Lower lobe of right lung (tissue), 2 donors: ENCODE data around the gene ZNF814. TPM values are rescaled to one million over a fixed set of nuclear protein-coding genes. Genes with fewer than 3 reads are reported as not detected.
"Not testable (repeated sequence)": the region's sequence is repeated elsewhere in the genome, so short reads cannot be mapped to it uniquely, and the experiment has no call there.

Source experiments
- ATAC-seq, 2 donors: fragments of 200-7000 bp; cut with Tn5 transposase; one replicate each; pipeline ENCODE4 v1.9.1; 2020 to 2022; ENCODE audit warnings: mild to moderate bottlenecking in 2 of 2, moderate library complexity in 2 of 2
- DNase-seq: peaks from one replicate; pipeline ENCODE4 v3.0.0-alpha.2; 2020
- H3K27ac ChIP-seq: fragments of 200-600 bp; one replicate; pipeline ENCODE4 v1.8.0; 2022
- H3K27me3 ChIP-seq: fragments of 200-600 bp; one replicate; pipeline ENCODE4 v1.8.0; 2022; ENCODE audit warnings: low read depth
- H3K36me3 ChIP-seq: fragments of 200-600 bp; one replicate; pipeline ENCODE4 v1.8.0; 2022; ENCODE audit warnings: mild to moderate bottlenecking
- H3K4me1 ChIP-seq: fragments of 200-600 bp; one replicate; pipeline ENCODE4 v1.8.0; 2022
- H3K4me3 ChIP-seq: fragments of 200-600 bp; one replicate; pipeline ENCODE4 v1.8.0; 2022; ENCODE audit warnings: mild to moderate bottlenecking
- H3K9me3 ChIP-seq: fragments of 200-600 bp; one replicate; pipeline ENCODE4 v1.8.0; 2022
- CTCF ChIP-seq: fragments of 200-600 bp; IDR thresholded peaks from one replicate; pipeline ENCODE4 v1.8.0; 2022; ENCODE audit warnings: antibody characterized with exemption, mild to moderate bottlenecking
- intact Hi-C: fragments of 100-400 bp; cut with DNase I; formaldehyde crosslinking; loops from one replicate; pipeline ENCODE4 v1.11.0; 2022
- total RNA-seq: library from RNA; stranded (reverse); fragmentation: NEBNext Ultra II Directional; extraction: Animal tissue kit (Norgen Biotek cat#: 25700); gene quantifications from one replicate; pipeline ENCODE4 v1.2.1, GENCODE V29; 2021
- donor health status: DM: no; HTN: yes; CAD: no; lungs with severe emphysema.

ZNF814 gene
- total RNA-seq, 1 donor from 2014 or later: 13.5 TPM

- intact Hi-C loops: no loop called here
- TF ChIP-seq CTCF: no peak
- H3K27me3 ChIP-seq: no peaks in the 10 kb centered on the region
- DNase-seq: no peak
- H3K9me3 ChIP-seq: peaks cover 27% of the 10 kb centered on the region
- ATAC-seq: no peak
- H3K36me3 ChIP-seq: no peaks in the 10 kb centered on the region
- H3K4me3 ChIP-seq: peak overlapping the region; percentile 67
- peaks cover 4% of the 10 kb centered on the region for H3K4me1 ChIP-seq
- H3K27ac ChIP-seq: peak overlapping the region; percentile 63
Observed at GRCh38 chr19:57888107-57888559, 704 bp downstream of the ZNF814 start.

GRCh38 chr19:57887195-57887941, 1.5 kb downstream of the ZNF814 start:
- DNase-seq: no peak
- no peak for TF ChIP-seq CTCF
- H3K4me1 ChIP-seq: peaks cover 4% of the 10 kb centered on the region
- H3K27ac ChIP-seq: no peak overlapping the region
- intact Hi-C loops: no loop called here
- no peaks in the 10 kb centered on the region for H3K36me3 ChIP-seq
- peak overlapping the region; percentile 67 for H3K4me3 ChIP-seq
- H3K27me3 ChIP-seq: no peaks in the 10 kb centered on the region
- no peak for ATAC-seq
- peaks cover 31% of the 10 kb centered on the region for H3K9me3 ChIP-seq

- Histone ChIP-seq H3K4me1 (peaks cover 4% of the 10 kb centered on the region), H3K4me3 (no peak overlapping the region), H3K27me3 (no peaks in the 10 kb centered on the region), H3K27ac (no peak overlapping the region), H3K36me3 (no peaks in the 10 kb centered on the region), H3K9me3 (peaks cover 31% of the 10 kb centered on the region)
- DNase-seq (no peak), ATAC-seq (no peak)
- intact Hi-C loops: no loop called here
- no peak for TF ChIP-seq CTCF
Observed at GRCh38 chr19:57886046-57886445, 2.8 kb downstream of the ZNF814 start.

GRCh38 chr19:57873883-57874799, 14.7 kb downstream of the ZNF814 start:
- H3K27ac ChIP-seq, H3K4me3 ChIP-seq, DNase-seq, H3K27me3 ChIP-seq, H3K4me1 ChIP-seq, ATAC-seq, H3K36me3 ChIP-seq, intact Hi-C loops: not testable (repeated sequence)
- H3K9me3 ChIP-seq: peaks cover 86% of the 10 kb centered on the region

- DNase-seq (no peak), ATAC-seq (no peak)
- no peak for TF ChIP-seq CTCF
- H3K36me3 ChIP-seq: peaks cover 14% of the 10 kb centered on the region
- peaks cover 89% of the 10 kb centered on the region for H3K9me3 ChIP-seq
- intact Hi-C loops: no loop called here
- H3K4me3 ChIP-seq: no peak overlapping the region
- no peak overlapping the region for H3K27ac ChIP-seq
- no peaks in the 10 kb centered on the region for H3K4me1 ChIP-seq
- H3K27me3 ChIP-seq: no peaks in the 10 kb centered on the region
Observed at GRCh38 chr19:57872450-57872849, 16.4 kb downstream of the ZNF814 start.
